ENCODE results near the gene FKBP5. TPM values are rescaled to one million over a fixed set of nuclear protein-coding genes. Genes with fewer than 3 reads are reported as not detected.

FKBP5 gene
- total and polyA plus RNA-seq, 2 donors (not counting 3 experiments of a cell fraction or from before 2014, with no cell fraction given) = 16.7 to 56.8 TPM

DNA sequence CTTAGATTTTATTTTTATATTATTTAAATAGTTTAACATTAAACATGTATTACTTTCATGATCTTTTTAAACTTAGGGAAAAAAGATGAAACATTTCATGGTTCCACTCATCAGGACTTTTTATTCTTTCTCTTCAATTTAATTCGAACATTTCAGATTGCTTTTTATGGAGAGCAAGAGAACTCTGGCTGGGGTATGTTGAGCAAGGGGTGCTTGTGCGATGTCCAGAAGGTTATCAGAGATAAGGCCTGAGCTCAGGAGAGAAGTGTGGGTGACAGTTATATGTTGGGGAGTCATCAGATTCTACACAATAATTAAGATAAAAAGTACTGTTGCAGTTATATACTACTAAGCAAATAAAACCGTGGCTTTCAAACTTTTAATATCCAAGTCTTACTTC is 37.5 kb downstream of the FKBP5 start:
- Histone ChIP-seq H2AFZ (ENCODE audit: low read depth, low read length) (no peak overlapping the region), H3K27ac (ENCODE audit: insufficient read depth, low read depth, low read length) (no peak overlapping the region), H3K9me3 (replicated peaks; ENCODE audit: control insufficient read depth, insufficient read depth, low read length) (no peaks in the 10 kb centered on the region), H3K4me2 (ENCODE audit: insufficient read depth, low read length) (no peak overlapping the region), H3K4me3 (replicated peaks in 1 of 3; ENCODE audit: insufficient read depth in 1 of 3, low read depth in 1 of 3, low read length in 3 of 3) (no peak overlapping the region), H4K20me1 (replicated peaks; ENCODE audit: control insufficient read depth, extremely low read depth, insufficient read depth, low read length) (peaks cover 2% of the 10 kb centered on the region), H3K9ac (replicated peaks; ENCODE audit: extremely low read depth, insufficient read depth, low read length) (no peak overlapping the region), H3K36me3 (ENCODE audit: control insufficient read depth in 2 of 2, extremely low read depth in 1 of 2, insufficient read depth in 2 of 2, low read length in 2 of 2) (no peaks in the 10 kb centered on the region), H3K27me3 (ENCODE audit: control insufficient read depth in 2 of 2, insufficient read depth in 2 of 2, low read length in 2 of 2) (no peaks in the 10 kb centered on the region), H3K79me2 (ENCODE audit: control insufficient read depth, insufficient read depth, low read length) (peaks cover 39% of the 10 kb centered on the region), H3K4me1 (ENCODE audit: control insufficient read depth, extremely low read depth, insufficient read depth, low read length) (no peaks in the 10 kb centered on the region), H3K9me1 (replicated peaks; ENCODE audit: control insufficient read depth, extremely low read depth, insufficient read depth, low read length) (no peaks in the 10 kb centered on the region)
- intact Hi-C loops (cut with micrococcal nuclease) = no loop called here
- ChIA-PET POLR2A (no interaction called here), CTCF (no interaction called here)
- FAIRE-seq (no peak), DNase-seq (ENCODE audit: low read depth, low spot score) (no peak)
- no TSS peak for BruUV-seq (replicated peaks)
- dilution Hi-C loops (cut with MboI; ENCODE audit: extremely low pct_ligation_motif_present, low sequenced_read_pairs) = no loop called here
- TF ChIP-seq JUN (IDR thresholded peaks at IDR 0.05; ENCODE audit: borderline replicate concordance, insufficient read depth, insufficient read length, low read depth) (no peak), EZH2 (IDR thresholded peaks at IDR 0.05; ENCODE audit: borderline replicate concordance, low read depth, low read length, severe bottlenecking) (no peak), POLR2AphosphoS5 (IDR thresholded peaks at IDR 0.05; ENCODE audit: insufficient read depth, low read depth, low read length) (no peak), MAX (IDR thresholded peaks at IDR 0.05; ENCODE audit: insufficient read depth, insufficient read length) (no peak), POLR2A (IDR thresholded peaks at IDR 0.05; ENCODE audit: low read depth, low read length) (no peak), FOS (IDR thresholded peaks at IDR 0.05; ENCODE audit: borderline replicate concordance, insufficient read depth, low read length) (no peak), GATA2 (IDR thresholded peaks at IDR 0.05; ENCODE audit: insufficient read depth, insufficient read length, low read depth, low read length) (no peak), MYC (IDR thresholded peaks at IDR 0.05; ENCODE audit: low read depth, low read length) (no peak)
- TF ChIP-seq, protein P1, sequence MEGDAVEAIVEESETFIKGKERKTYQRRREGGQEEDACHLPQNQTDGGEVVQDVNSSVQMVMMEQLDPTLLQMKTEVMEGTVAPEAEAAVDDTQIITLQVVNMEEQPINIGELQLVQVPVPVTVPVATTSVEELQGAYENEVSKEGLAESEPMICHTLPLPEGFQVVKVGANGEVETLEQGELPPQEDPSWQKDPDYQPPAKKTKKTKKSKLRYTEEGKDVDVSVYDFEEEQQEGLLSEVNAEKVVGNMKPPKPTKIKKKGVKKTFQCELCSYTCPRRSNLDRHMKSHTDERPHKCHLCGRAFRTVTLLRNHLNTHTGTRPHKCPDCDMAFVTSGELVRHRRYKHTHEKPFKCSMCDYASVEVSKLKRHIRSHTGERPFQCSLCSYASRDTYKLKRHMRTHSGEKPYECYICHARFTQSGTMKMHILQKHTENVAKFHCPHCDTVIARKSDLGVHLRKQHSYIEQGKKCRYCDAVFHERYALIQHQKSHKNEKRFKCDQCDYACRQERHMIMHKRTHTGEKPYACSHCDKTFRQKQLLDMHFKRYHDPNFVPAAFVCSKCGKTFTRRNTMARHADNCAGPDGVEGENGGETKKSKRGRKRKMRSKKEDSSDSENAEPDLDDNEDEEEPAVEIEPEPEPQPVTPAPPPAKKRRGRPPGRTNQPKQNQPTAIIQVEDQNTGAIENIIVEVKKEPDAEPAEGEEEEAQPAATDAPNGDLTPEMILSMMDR (IDR thresholded peaks at IDR 0.05; ENCODE audit: extremely low read depth in 1 of 2, insufficient read depth in 1 of 2, low read depth in 1 of 2, low read length in 2 of 2) = no peak
